A673 (cell line): ENCODE results near the gene CCDC102A. TPM values are rescaled to one million over a fixed set of nuclear protein-coding genes. Genes with fewer than 3 reads are reported as not detected.

ENCODE experiments used
- BruUV-seq: library from RNA; stranded (reverse); fragments of 400-500 nt; replicated peaks from 2 replicates; lab custom pipeline; 2021; lab: Mats Ljungman, UMichigan
- CTCF ChIA-PET: fragments of 300-600 bp; sonication (Branson Sonifier 250); formaldehyde crosslinking; loops from one replicate; lab custom pipeline; 2022; ENCODE audit warnings: antibody characterized with exemption; lab: Charles Lee
- POLR2A ChIA-PET: fragments of 300-600 bp; sonication (Branson Sonifier 250); formaldehyde crosslinking; loops from one replicate; lab custom pipeline; 2022; ENCODE audit warnings: antibody characterized with exemption; ENCODE audit not compliant: low non-redundant PET; lab: Charles Lee
- DNase-seq: peaks from one replicate; pipeline ENCODE4 v3.0.0-alpha.2; 2015; ENCODE audit warnings: low spot score
- H3K27ac ChIP-seq: fragments of 200-600 bp; sonication (generic); 2 replicates; pipeline ENCODE4 v1.5.1; 2016; ENCODE audit warnings: mixed run types, low read depth, mild to moderate bottlenecking, mixed read lengths, antibody characterized with exemption, low read length; ENCODE audit not compliant: poor library complexity, severe bottlenecking
- H3K27me3 ChIP-seq: fragments of 200-600 bp; sonication (generic); replicated peaks from 2 replicates; pipeline ENCODE4 v1.6.1; 2017; ENCODE audit warnings: mixed run types, low read depth, mild to moderate bottlenecking, mixed read lengths, antibody characterized with exemption, low read length; ENCODE audit not compliant: insufficient read depth, poor library complexity
- H3K36me3 ChIP-seq: fragments of 200-600 bp; sonication (generic); 2 replicates; pipeline ENCODE4 v1.6.1; 2016; ENCODE audit warnings: mixed run types, mild to moderate bottlenecking, mixed read lengths, antibody characterized with exemption, low read length; ENCODE audit not compliant: insufficient read depth, poor library complexity, severe bottlenecking
- H3K4me1 ChIP-seq: fragments of 200-600 bp; sonication (generic); 2 replicates; pipeline ENCODE4 v1.6.1; 2017; ENCODE audit warnings: mixed run types, mild to moderate bottlenecking, mixed read lengths, antibody characterized with exemption, low read length; ENCODE audit not compliant: insufficient read depth, poor library complexity, severe bottlenecking
- H3K4me3 ChIP-seq: fragments of 200-600 bp; sonication (generic); 2 replicates; pipeline ENCODE4 v1.5.1; 2016; ENCODE audit warnings: low read depth, mixed run types, mild to moderate bottlenecking, mixed read lengths, low read length; ENCODE audit not compliant: poor library complexity, severe bottlenecking
- H3K9me3 ChIP-seq: fragments of 200-600 bp; sonication (generic); 2 replicates; pipeline ENCODE4 v1.6.1; 2016; ENCODE audit warnings: mixed run types, low read depth, mild to moderate bottlenecking, mixed read lengths, antibody characterized with exemption, low read length; ENCODE audit not compliant: poor library complexity, severe bottlenecking
- EZH2 ChIP-seq: fragments of 200-600 bp; sonication (generic); IDR thresholded peaks from 2 replicates; pipeline ENCODE4 v1.6.1; 2017; ENCODE audit warnings: borderline replicate concordance, low read depth, mild to moderate bottlenecking, mixed read lengths, antibody characterized with exemption, low read length; ENCODE audit not compliant: poor library complexity, severe bottlenecking
- intact Hi-C: fragments of 100-400 bp; cut with micrococcal nuclease; formaldehyde crosslinking; loops from one replicate; pipeline ENCODE4 v1.10.0; 2022; ENCODE audit not compliant: unreplicated experiment
- total RNA-seq: library from RNA; stranded (reverse); gene quantifications from 2 replicates; pipeline ENCODE4 v1.2.3, GENCODE V29; 2021
- TF ChIP-seq, protein P1 (sequence below): fragments of 300-800, 200-600 bp; sonication (generic); conservative IDR thresholded peaks from 2 replicates; pipeline ENCODE4 v1.5.1; 2017; ENCODE audit warnings: low read depth, mild to moderate bottlenecking, antibody characterized with exemption, low read length, moderate library complexity, mixed read lengths

Gene CCDC102A
- total RNA-seq, 1 experiment from 2014 or later = 10.3 TPM

DNA sequence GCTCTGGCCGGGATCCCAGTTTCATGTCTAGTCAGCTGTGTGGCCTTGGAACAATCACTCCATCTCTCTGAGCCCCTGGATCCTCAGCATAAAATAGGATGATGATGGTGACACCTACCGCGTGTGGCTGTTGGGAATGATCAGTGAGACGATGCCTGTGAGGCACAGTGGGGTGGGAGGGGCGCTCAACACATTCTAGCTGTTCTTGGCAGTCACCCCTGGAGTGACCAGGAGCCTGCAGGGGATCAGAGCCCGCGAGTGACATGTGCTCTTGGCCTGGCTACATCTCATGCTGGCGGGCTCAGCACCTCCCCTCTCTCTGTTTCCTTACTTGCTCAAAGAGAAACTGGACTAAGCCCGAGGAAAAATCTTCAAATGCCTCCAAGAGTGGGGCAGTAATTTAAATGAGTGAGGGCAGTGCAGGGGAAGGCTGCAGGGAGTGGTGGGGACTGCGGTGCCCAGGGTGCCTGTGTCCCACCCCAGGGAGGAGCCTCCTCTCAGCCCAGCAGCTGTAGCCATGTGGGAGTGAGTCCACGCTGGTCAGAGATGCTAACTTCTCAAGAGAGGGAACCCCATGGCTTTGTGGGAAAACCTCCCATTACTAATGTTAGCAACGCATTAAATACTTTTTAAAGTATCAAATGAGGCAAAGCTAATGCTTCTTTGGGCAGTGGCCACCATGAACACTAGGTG is 27.0 kb downstream of the CCDC102A start:
- TF ChIP-seq EZH2 = no peak
- TF ChIP-seq, protein P1, sequence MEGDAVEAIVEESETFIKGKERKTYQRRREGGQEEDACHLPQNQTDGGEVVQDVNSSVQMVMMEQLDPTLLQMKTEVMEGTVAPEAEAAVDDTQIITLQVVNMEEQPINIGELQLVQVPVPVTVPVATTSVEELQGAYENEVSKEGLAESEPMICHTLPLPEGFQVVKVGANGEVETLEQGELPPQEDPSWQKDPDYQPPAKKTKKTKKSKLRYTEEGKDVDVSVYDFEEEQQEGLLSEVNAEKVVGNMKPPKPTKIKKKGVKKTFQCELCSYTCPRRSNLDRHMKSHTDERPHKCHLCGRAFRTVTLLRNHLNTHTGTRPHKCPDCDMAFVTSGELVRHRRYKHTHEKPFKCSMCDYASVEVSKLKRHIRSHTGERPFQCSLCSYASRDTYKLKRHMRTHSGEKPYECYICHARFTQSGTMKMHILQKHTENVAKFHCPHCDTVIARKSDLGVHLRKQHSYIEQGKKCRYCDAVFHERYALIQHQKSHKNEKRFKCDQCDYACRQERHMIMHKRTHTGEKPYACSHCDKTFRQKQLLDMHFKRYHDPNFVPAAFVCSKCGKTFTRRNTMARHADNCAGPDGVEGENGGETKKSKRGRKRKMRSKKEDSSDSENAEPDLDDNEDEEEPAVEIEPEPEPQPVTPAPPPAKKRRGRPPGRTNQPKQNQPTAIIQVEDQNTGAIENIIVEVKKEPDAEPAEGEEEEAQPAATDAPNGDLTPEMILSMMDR = no peak
- ChIA-PET POLR2A (no interaction called here), CTCF (no interaction called here)
- intact Hi-C loops = no loop called here
- DNase-seq = no peak
- H3K4me3 ChIP-seq = no peak overlapping the region
- H3K27ac ChIP-seq = no peak overlapping the region
- no peaks in the 10 kb centered on the region for H3K9me3 ChIP-seq
- peaks cover 16% of the 10 kb centered on the region for H3K4me1 ChIP-seq
- BruUV-seq = no TSS peak
- no peaks in the 10 kb centered on the region for H3K27me3 ChIP-seq
- no peaks in the 10 kb centered on the region for H3K36me3 ChIP-seq

DNA sequence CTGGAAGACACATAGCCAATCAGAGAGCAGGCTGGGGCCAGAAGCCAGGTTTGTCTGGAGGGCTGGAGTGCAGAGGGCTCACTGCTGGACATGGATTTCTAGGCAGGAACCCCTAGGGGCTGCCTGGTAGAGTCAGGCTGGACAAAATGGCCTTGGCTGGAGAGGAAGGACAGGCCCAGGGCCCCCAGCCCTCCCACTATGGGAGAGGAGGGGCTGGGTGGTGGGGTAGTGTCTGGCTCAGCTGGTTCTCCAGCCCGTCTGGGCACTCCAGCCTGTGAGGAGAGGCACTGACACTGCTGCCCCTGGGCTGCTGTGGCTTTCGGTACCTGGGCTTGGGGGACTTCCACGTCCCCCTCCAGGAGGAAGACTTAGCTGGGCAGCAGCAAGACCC is 28.3 kb downstream of the CCDC102A start:
- POLR2A ChIA-PET = interaction anchor here (0.6 kb wide), 1 partner anchor 86 kb away, joined by 14 read pairs; no protein-coding TSS in a partner anchor
- CTCF ChIA-PET = no interaction called here
- no peak for DNase-seq

DNA sequence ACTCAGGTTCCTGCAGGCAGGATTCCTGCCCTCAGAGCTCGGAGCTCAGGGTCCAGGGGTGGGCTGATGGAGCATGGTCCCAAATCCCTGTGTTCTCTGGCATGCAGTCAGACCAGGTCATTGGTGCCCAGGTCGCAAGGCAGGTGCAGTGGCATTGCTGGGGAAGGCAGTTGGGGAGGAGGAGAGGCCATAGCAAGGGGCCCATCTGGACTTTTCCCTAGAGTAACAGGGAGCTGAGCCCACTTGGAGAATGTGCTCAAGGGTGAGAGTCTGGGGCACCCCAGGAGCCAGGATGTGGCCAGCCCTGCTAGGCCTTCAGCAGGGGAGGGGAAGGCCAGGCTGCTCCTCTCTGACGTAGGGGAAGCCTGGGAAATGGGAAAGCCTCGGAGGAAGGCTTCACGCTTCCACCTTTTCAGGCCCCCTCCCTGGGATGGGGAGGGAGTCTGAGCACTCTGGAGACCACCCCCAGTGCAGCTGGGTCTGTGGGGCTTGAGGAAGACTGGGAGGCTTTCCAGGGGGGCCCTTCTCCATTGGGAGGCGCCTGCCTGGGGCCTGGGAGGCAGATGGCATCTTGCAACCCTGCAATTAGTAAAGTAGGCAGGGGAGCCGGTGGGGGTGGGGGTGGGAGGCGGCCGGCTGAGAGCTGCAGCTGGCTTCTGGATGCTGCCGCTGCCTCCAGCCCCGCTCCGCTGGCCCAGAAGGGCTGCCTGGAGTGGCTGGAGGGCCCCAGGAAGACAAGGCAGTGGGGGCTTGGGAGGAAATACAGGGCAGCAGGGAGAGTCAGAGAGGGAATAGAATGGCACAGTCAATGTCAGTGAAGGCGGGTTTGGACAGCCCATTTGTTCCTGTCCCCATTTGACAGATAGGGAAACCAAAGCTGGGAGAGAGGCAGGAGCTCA is 29.0 kb downstream of the CCDC102A start:
- Histone ChIP-seq H3K4me3 (no peak overlapping the region), H3K4me1 (no peaks in the 10 kb centered on the region), H3K27me3 (no peaks in the 10 kb centered on the region), H3K36me3 (no peaks in the 10 kb centered on the region), H3K9me3 (no peaks in the 10 kb centered on the region), H3K27ac (no peak overlapping the region)
- ChIA-PET POLR2A (interaction anchor here (0.6 kb wide), 1 partner anchor 85 kb away, joined by 14 read pairs; no protein-coding TSS in a partner anchor), CTCF (no interaction called here)
- TF ChIP-seq EZH2 = no peak
- TF ChIP-seq, protein P1 = no peak
- no TSS peak for BruUV-seq
- DNase-seq = no peak
- intact Hi-C loops = no loop called here

More for the DNA sequence above, 28.3 kb downstream of the CCDC102A start:
- Histone ChIP-seq H3K27ac (no peak overlapping the region), H3K9me3 (no peaks in the 10 kb centered on the region), H3K27me3 (no peaks in the 10 kb centered on the region), H3K4me1 (peaks cover 5% of the 10 kb centered on the region), H3K36me3 (no peaks in the 10 kb centered on the region), H3K4me3 (no peak overlapping the region)
- intact Hi-C loops = no loop called here
- BruUV-seq = no TSS peak
- TF ChIP-seq EZH2 = no peak
- TF ChIP-seq, protein P1 = no peak
